ENCODE measurements around the gene TMEM163.

- TF ChIP-seq CTCF (IDR thresholded peaks at IDR 0.05) (no peak), POLR2A (IDR thresholded peaks at IDR 0.05) (no peak)
These were observed 182.5 kb downstream of the TMEM163 start for GRCh38 chr2:134536296-134536695.

All from stomach (tissue), 4 donors.